ENCODE measurements around the gene GJB2.

DNA sequence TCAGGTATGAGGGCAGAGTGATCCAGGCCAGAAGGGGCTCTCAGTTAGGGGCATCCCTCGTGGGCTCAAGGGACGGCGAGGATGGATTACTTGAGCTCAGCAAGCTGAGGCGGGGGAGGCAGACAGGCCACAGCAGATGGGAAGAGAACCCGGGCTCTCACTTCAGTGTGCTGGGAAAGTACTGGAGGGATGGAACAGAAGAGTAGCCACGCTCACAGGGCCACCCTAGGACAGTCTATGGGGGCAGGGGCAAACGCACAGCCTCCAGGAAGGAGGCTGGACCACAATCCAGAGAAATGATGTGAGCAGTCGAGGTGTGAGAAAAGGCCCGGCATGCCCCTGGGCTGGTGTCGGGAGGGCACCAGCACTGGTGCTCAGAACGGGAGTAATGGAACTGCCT is 41.1 kb downstream of the GJB2 start:
- TF ChIP-seq CTCF (conservative IDR thresholded peaks at IDR 0.05 in 1 of 2, IDR thresholded peaks at IDR 0.05 in 1 of 2; ENCODE audit: low read depth in 1 of 2, low read length in 2 of 2) (no peak), EZH2 (IDR thresholded peaks at IDR 0.05; ENCODE audit: low read length, missing control alignments) (no peak)

Measured in fibroblast of lung (primary cell).